Measurements from ENCODE around the gene TK1. TPM values are rescaled to one million over a fixed set of nuclear protein-coding genes. Genes with fewer than 3 reads are reported as not detected.
"Not testable (repeated sequence)": the region's sequence is repeated elsewhere in the genome, so short reads cannot be mapped to it uniquely, and the experiment has no call there.

The TK1 gene
- total RNA-seq (2014; rRNA removed; shearing (Covaris generic)): 137 and 153 TPM in 2 replicates
- 107 and 131 TPM in 2 replicates for polyA plus RNA-seq (2015; cell fraction: cytosol; rRNA removed)
- 70.7 and 80.5 TPM in 2 replicates for polyA plus RNA-seq (2015; cell fraction: nucleus; rRNA removed)

- DNase-seq (ENCODE audit: low read depth): peak; percentile 98
These were observed at the start of gene TK1, which contains the start of gene AFMID for GRCh38 chr17:78186692-78187595. Gene TK1, minus strand, starts transcription at chr17:78187052. Its CDS starts 58 bp downstream, at chr17:78186994. Gene AFMID, plus strand, starts transcription at chr17:78187362. Its CDS starts 9 bp downstream, at chr17:78187371.

GRCh38 chr17:78235885-78236284 lies 49.0 kb upstream of the TK1 start:
- DNase-seq (ENCODE audit: low read depth): no peak

- DNase-seq (ENCODE audit: low read depth): not testable (repeated sequence)
These were observed 48.2 kb upstream of the TK1 start for GRCh38 chr17:78235022-78235421.

DNA sequence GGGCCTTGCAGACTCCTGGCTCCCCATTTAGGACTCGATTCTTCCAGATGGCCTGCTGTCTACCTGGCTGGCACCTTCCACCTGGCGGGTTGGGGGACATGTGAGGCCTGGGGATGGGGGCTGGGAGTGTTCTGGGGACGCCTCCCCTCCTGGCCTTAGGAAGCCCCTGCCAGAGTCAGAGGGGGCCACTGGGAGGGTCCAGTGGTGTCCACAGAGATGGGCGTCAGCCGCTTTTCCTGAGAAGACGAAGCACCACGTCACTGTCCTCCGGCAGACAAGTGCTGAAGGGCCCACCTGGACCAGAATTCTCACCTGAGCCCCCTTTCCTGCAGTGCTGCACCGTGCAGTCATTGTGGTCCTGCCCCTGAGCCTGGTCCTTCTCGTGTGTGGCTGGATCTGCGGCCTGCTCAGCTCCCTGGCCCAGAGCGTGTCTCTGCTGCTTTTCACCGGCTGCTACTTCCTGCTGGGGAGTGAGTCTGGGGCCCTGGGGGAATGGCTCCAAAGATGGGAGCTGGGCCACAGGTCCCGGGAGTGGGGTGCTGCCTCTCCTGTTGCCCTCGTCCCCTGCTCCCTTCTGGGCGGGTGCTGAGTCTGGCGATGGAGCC lies 47.5 kb upstream of the TK1 start:
- DNase-seq (ENCODE audit: low read depth): no peak

GRCh38 chr17:78233678-78234077 lies 46.8 kb upstream of the TK1 start:
- DNase-seq (ENCODE audit: low read depth): no peak

DNA sequence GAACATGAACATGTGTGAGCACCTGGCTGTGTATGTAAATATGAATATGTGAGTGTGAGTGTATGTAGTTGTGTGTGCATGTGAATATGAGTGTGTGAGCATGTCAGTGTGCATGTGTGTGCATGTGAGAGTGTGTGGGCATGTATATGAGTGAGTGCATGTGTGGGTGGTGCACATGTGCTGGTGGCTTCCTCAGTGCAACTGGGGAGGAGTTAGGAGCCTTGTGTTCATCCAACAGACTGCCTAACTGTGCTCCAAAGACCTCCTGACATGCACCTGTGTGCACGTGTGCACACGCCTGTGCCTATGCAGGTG lies 46.0 kb upstream of the TK1 start:
- DNase-seq (ENCODE audit: low read depth): no peak

DNA sequence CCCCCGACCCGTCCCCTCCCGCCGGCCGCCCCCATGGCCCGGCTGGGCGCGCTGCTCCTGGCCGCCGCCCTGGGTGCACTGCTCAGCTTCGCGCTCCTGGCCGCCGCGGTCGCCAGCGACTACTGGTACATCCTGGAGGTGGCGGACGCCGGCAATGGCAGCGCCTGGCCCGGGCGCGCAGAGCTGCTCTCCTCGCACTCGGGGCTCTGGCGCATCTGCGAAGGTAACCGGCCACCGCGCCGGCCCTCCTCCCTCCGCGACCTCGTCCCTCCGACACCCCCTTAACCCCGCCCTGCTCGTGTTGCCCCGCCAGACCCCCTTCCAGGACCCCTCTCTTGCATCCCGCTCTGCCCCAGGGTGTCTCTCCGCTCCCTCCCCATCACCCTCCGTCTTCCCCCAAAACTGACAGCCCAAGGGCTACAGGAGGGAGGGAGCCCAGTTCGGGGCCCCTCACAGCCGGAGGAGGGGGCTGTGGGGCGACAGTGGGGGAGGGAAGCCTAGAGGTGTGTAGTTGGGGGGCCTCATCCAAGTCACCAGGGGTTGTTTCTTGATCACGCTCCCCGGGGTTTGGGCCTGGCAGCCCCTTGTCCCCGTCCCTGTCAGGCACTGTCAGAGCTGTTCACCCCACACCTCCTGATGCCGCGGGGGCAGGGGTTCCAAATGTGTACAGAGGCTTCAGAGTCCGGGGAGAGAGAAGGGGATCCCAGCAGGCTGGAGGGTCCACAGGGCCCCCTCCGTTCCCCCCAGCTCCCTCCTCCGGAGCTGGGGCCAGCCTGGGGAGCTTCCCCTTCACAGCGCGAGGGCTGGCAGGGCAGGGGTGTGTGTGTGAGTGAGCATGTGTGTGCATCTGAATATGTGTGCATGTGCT lies 45.4 kb upstream of the TK1 start:
- DNase-seq (ENCODE audit: low read depth): no peak

DNA sequence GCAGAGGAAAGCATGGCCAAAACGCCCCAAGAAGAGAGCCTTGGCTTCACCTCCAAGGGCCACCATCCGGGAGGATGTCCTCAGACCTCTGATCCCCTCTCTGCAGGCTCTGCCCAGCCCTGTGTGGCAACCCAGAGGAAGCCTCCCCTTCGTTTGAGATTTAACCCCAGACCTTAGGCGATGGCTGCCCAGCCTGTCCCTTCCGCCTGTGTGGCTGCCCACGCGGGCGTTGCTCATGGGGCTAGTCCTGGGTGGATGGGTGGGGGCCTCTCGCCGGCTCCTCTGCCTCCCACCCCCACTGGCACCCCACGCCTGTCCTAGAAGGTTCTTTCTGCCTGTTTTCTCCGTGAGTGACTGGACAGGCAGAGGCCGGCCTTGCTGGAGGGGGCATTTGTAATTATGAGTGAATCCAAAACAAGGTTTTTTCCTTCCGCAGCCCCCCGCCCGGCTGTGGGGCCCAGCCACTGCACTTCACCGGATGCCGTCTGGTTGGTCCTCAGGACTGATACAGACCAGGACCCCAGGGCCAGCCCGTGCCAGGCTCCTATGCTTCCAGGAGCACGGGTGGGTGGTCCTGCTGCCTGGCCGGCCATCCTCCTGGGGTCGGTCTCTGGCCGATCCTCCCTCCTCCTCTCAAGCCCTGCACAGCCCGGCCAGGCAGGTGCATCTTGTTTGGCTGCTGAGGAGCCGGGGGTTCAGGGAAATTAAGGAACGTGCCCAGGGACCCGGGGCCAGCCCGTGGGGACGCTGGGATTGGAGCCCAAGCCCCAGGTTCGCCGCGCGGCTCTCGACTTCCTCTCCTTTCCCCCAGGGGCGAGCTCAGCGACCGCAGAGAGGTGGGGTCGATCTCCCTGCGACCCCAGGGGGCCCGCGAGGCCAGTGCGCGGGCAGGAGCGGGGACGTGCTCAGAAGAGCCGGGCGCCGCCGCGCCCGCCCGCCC lies 44.4 kb upstream of the TK1 start, which contains the start of gene TMEM235:
TSS of gene TMEM235 (plus strand) at position 636 of the 940 bp plus-strand sequence. CDS start 393 bp downstream, outside the sequence.
- no peak for DNase-seq (ENCODE audit: low read depth)

DNA sequence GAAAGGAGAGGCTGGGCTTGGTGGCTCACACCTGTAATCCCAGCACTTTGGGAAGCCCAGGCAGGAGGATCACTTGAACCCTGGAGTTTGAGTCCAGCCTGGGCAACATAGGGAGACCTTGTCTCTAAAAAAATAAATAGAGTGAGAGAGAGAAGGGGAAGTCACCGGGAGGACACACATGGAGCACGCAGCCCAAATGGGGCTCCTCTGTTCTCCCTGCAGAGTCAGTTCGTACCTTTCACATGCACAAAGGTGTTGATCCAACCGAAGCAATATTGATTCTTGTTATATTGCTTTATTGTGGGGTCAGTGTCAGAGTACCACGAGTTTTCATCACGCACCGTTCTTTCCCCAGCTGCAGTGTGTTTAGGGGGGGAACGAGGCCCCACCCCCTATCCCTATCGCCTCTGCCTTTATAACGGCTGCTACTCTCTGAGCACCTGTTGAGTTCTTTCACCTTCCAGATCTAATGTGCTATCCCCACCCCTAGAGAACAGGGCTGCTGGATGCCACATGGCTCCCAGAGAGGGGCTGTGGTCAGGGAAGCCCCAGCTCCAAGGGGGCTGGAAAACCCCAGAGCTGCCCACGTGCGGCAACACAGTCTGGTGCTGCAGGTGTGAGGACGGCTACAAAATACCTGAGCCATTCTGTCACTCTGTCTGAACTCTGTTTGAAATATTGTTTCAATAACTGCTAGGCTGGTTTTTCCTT lies 43.6 kb upstream of the TK1 start:
- no peak for DNase-seq (ENCODE audit: low read depth)

- DNase-seq (ENCODE audit: low read depth): no peak
These were observed 41.3 kb upstream of the TK1 start for GRCh38 chr17:78228176-78228575.

GRCh38 chr17:78227455-78227916 lies 40.6 kb upstream of the TK1 start:
- peak; percentile 36 for DNase-seq (ENCODE audit: low read depth)

- peak; percentile 61 for DNase-seq (ENCODE audit: low read depth)
These were observed 40.1 kb upstream of the TK1 start for GRCh38 chr17:78226759-78227454.

DNA sequence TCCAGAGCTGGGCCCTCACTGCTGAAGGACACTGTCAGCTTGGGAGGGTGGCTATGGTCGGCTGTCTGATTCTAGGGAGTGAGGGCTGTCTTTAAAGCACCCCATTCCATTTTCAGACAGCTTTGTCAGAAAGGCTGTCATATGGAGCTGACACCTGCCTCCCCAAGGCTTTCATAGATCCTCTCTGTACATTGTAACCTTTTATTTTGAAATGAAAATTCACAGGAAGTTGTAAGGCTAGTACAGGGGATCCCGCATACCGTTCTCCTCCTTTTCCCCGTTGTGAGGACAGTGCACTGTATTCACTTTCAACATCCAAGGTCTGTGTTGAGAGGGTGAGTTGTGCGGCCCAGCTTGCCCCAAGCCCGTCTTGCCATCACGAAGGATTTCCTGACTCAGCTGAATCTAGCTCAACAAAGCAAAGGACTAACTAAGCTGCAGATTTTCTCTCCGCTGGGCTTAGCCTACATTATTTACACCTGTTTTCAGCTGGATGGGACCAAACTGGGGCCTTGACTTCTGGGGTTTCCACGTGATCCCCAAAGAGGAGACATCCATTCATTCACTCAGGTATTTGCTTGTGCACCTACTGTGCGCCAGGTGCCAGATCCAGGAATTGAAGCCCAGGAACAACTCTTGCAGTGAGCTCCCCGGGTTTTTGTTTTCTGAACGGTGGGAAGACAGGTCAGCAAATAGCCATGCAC lies 39.4 kb upstream of the TK1 start:
- DNase-seq (ENCODE audit: low read depth): no peak

DNA sequence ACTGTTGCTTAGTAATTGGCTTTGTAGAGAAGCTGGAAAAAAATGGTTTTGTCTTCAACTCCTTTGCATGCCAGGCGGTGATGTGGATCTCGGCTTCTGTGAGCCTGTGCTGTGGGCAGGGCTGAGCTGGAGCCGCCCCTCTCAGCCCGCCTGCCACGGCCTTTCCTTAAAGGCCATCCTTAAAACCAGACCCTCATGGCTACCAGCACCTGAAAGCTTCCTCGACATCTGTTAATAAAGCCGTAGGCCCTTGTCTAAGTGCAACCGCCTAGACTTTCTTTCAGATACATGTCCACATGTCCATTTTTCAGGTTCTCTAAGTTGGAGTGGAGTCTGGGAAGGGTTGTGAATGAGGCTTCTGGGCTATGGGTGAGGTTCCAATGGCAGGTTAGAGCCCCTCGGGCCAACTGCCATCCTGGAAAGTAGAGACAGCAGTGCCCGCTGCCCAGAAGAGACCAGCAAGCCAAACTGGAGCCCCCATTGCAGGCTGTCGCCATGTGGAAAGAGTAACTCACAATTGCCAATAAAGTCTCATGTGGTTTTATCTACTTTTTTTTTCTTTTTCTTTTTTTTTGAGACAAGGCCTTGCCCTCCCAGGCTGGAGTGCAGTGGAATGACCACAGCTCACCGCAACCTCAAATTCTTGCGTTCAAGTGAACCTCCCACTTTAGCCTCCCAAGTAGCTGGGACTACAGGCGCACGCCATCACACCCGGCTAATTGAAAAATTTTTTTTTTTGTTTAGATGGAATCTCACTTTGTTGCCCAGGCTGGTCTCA lies 38.4 kb upstream of the TK1 start:
- DNase-seq (ENCODE audit: low read depth): no peak

GRCh38 chr17:78224231-78225087 lies 37.6 kb upstream of the TK1 start:
- no peak for DNase-seq (ENCODE audit: low read depth)

GRCh38 chr17:78223765-78224164 lies 36.9 kb upstream of the TK1 start:
- no peak for DNase-seq (ENCODE audit: low read depth)
